SH-SY5Y (cell line): ENCODE data around the gene AMPH.

Experiments used
- GATA2 ChIP-seq: IDR thresholded peaks from 2 replicates; pipeline ENCODE4 v1.6.1; 2011; ENCODE audit warnings: mild to moderate bottlenecking, low read depth, low read length
- GATA3 ChIP-seq: IDR thresholded peaks from 2 replicates; pipeline ENCODE4 v1.6.1; 2011; ENCODE audit warnings: low read depth, mild to moderate bottlenecking, low read length, moderate library complexity

- TF ChIP-seq GATA2 (no peak), GATA3 (no peak)
Measured at GRCh38 chr7:38481401-38481800, 149.8 kb downstream of the AMPH start.
